Left forelimb (tissue), 1 donor: ENCODE measurements around the gene POLRMT.
"Not testable (repeated sequence)": the region's sequence is repeated elsewhere in the genome, so short reads cannot be mapped to it uniquely, and the experiment has no call there.

Experiments
- DNase-seq: peaks from one replicate; pipeline ENCODE4 v3.0.0-alpha.2; 2018; ENCODE audit warnings: low spot score

POLRMT gene

GRCh38 chr19:647566-648284 is 14.4 kb upstream of the POLRMT start:
- DNase-seq = no peak

GRCh38 chr19:646779-647565 is 13.6 kb upstream of the POLRMT start:
- DNase-seq = no peak

DNA sequence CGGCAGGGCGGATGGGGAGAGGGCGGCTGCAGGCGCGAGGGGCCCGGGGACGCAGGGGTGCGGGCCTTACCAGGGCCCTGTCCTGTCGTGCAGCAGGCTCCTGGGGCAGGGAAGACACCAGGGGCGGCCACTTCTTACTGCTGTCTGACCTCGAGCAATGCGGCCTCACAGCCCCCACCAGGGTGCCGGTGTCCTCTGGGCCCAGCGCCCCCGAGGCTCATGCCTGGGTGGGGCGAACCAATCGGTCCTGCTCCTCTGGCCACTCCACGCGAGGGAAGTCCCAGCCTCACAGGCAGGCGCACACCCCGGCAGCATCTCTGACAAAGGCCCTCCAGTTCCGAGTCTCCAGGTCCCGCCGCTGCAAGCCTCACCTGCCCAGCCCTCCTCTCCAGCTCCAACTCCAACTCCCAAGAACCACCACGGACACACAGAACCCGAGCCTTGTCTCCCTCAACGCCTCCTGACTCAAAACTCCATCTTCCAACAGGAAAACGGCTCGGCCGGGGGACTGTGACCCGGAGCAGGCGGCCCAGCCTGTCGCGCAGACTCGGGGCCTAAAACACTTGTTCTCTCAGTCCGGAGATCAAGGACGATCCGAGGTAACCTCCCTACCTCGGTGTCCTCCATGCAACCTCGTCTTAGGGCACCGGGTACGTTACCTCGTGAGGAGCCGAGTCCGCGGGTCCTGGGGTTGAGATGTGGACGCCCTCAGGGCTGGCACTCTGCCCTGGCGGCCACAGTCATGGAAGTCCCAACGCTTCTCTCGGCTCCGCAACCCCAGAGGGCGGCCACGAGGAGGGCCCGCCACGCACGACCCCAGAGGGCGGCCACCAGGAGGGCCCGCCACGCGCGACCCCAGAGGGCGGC is 12.8 kb upstream of the POLRMT start:
- no peak for DNase-seq

- DNase-seq = no peak
These were observed 11.5 kb upstream of the POLRMT start for GRCh38 chr19:644789-645188.

- DNase-seq = no peak
These were observed 11.0 kb upstream of the POLRMT start for GRCh38 chr19:644363-644762.

DNA sequence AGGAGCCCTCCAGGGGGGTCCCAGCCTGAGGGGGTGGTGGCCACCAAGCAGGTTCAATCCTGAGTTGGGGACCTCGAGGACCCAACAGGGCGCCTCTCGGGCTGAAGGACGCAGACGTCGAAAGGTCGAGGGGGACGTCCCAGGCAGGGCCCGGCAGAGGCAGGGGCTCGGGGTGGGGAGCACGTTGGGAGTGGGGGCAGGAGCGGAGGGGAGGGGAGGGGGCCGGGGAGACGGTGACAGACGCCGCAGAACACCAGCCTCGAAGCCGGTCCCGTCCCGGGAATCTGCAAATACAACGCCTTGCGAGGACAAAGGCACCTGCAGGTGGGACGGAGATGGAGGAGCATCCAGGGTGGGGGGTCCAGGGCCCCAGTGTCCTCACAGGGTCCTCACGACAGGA is 10.4 kb upstream of the POLRMT start:
- DNase-seq = no peak

GRCh38 chr19:642767-643727 is 9.7 kb upstream of the POLRMT start:
- DNase-seq = no peak

DNA sequence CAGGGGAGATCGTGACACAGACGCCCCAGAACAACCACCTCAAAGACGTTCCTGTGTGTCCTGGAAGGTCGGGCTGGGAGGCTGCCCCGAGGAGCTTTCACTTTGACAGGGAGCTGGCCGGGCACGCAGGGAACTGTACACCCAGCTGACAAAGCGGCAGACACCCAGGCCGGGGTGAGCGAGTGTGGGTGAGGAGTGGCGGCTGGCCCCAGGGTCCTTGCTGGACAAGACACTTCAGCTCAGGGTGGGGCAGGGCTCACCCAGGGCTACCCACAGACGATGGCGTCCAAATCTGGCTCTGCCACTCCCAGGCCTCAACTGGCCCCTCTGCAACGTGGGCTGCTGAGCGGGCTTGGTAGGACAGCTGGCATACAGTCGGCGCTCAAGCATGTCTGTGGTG is 8.4 kb upstream of the POLRMT start:
- DNase-seq = no peak

DNA sequence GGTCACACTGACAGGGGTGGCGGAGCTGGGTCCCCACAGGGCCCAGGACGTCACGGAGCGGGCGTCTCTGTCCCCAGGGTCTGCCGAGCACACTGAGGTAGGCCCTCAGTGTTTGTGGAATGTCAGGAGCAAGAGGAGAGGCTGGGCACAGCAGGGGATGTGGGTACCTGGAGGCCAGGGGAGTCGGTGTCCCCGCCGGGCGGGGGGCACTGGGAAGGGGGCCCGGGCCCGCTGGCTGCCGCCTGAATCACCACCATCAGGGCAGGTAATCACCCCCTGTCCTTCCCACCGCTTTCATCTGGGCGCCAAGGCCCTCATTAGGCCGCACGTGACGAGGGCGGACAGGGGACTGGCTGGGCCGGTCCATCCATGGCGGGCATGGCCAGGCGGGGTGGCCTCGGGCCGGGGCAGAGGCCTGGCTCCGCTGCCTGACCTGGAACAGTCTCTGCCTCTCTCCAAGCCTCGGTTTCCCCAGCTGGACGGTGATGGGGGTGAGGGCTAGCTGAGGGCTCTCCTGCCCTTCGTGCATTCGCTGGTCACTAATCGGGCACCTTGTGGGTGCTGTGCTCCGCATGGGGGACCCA is 7.4 kb upstream of the POLRMT start:
- DNase-seq = no peak

DNA sequence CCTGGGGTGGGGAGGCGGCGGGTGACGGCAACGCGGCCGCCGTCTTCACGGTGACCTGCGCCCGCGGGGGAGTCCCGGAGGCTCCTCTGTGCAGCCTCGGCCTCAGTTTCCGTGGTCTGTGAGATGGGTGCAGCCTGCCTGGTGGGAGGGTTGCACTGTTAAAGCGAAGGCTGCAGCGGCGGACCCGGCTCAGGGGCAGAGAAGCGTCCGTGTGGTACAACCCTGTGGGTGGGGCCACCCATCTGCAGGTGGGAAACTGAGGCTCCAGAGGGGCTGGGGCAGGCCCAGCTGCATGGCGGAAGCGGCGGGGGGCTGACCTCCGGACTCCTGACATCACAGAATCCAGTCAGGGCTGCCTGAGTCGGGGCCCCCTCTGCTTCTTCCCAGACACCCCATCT is 6.8 kb upstream of the POLRMT start:
- no peak for DNase-seq

- DNase-seq = peak; percentile 94
These were observed 6.2 kb upstream of the POLRMT start, which contains the start of gene FGF22 for GRCh38 chr19:639253-640160. Gene FGF22, plus strand, starts transcription at chr19:639879. Its CDS starts 47 bp downstream, at chr19:639926.

- no peak for DNase-seq
These were observed 5.5 kb upstream of the POLRMT start for GRCh38 chr19:638906-639252.

DNA sequence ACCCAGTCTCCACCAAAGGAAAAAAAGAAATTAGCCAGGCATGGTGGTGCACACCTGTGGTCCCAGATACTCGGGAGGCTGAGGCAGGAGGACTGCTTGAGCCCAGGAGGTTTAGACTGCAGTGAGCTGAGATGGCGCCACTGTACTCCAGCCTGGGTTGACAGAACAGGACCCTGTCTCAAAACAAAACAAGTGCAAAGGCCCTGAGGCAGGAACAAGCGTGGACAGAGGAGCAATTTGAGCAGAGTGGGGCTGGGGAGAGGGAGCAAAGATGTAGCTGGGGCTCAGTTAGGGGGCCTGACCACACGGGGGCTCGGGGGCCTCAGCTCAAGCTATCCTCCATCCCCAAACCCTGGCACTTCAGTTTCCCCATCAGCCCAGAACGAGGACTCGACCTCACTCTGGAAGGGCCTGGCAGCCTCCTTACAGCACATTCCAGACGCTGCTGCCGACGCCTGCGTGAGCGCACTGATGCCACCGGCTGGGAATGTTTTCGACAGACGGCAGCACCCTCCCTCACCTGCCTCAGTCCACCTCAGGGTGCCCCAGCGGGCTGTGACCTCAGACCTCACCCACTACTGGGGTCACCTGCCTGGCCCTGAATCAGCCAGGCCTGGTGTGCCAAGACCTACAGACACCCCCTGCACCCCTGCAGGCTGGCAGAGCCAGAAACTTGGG is 1.8 kb upstream of the POLRMT start:
- no peak for DNase-seq

DNA sequence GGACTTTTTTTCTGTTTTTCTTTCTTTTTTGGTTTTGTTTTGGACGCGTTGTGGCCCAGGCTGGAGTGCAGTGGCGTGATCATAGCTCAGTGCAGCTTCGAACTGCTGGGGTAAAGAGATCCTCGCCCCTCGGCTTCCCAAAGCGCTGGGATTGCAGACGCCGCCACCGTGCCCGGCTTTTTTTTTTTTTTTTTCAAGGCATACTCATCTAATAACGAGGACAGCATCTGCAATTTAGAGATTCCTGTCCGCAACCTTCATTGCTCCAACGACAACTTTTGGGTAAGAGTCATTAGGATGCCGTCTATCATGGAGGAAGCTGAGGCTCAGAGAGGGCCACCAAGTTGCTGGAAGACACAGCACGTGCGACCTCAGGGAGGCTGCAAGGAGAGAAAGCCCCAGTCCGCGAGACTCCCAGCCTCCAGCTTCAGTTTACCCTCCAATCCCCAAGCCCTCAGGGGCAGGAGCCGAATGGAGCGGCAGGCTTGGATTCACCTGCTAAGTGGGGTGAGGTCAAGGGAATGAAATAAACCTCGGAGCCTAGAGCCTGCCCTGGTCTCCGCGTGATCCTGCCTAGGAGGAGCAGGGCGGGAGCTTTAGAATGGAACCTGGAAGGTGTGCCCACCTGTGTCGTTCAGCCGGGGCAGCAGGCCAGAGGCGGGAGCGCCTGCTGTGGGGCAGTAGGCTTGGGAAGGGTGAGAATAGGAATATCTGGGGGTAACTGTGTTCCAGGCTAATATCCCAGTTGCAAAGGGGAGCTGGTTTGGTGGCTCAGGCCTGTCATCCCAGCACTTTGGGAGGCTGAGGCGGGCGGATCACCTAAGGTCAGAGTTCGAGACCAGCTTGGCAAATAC is 676 bp upstream of the POLRMT start:
- no peak for DNase-seq

GRCh38 chr19:632579-633067 is 714 bp downstream of the POLRMT start:
- DNase-seq = no peak

DNA sequence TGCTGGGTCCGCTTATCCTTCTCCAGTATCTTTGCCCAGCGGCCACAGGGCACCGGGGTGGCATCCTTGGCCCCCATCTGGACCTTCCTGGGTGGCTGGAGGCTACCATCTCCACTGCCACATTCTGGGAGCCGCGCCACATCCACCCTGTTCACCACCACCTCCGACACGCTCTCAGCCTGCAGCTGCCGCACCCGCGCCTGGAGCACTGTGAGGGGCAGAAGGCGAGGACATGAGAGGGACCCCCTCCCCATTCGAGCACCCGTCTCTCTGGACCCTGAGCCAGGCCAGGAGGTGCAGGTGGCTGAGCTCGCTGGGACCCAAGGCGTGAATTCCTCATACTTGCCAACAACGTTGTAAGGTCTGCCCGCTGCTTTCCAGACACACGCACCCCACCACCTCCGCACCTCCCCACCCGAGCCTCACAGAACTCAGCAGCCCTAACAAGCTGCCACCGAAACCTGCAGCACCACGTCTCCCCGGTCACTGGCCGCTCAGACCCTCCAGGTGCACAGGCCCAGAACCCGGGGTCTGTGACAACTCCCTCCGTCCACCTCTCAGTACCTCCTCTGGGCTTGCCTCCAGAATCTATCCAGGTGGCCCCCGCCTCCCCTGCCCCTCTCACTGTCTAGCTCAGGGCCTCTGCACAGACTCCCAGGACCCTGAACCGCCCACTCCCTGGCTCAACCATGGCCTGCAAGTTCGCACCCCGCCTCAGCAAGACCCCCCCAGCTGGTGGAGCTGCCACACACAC is 3.2 kb downstream of the POLRMT start:
- no peak for DNase-seq

GRCh38 chr19:629515-629914 is 3.8 kb downstream of the POLRMT start:
- not testable (repeated sequence) for DNase-seq

- no peak for DNase-seq
These were observed 5.2 kb downstream of the POLRMT start for GRCh38 chr19:628168-628567.
